Thyroid gland (tissue), 4 donors: Measurements from ENCODE around the gene UVSSA. TPM values are rescaled to one million over a fixed set of nuclear protein-coding genes. Genes with fewer than 3 reads are reported as not detected.
A peak's percentile ranks its signal among the peaks of the same experiment; 100 is the strongest.

Experiments
- DNase-seq, 2 donors: peaks; one replicate each; pipeline ENCODE4 v3.0.0-alpha.2; 2019
- H3K27ac ChIP-seq, 3 donors: fragments of 200-600 bp; sonication (generic); 1 replicate in 2 of 3; 2 replicates in 1 of 3; pipeline ENCODE4 v1.5.1; 2016 to 2019; ENCODE audit warnings: mild to moderate bottlenecking in 1 of 3, moderate library complexity in 1 of 3
- H3K27me3 ChIP-seq: fragments of 200-600 bp; sonication (generic); one replicate; pipeline ENCODE4 v1.5.1; 2019
- H3K36me3 ChIP-seq, 2 donors: fragments of 200-600 bp; sonication (generic); one replicate each; pipeline ENCODE4 v1.5.1; 2016 to 2019
- H3K4me1 ChIP-seq, 2 donors: fragments of 200-600 bp; sonication (generic); one replicate each; pipeline ENCODE4 v1.5.1; 2017 to 2019
- H3K4me3 ChIP-seq, 3 donors: fragments of 200-600 bp; sonication (generic); replicated peaks in 1 of 3; 1 replicate in 2 of 3; 2 replicates in 1 of 3; pipeline ENCODE4 v1.5.1; 2016; ENCODE audit warnings: mild to moderate bottlenecking in 1 of 3
- H3K9me3 ChIP-seq: fragments of 200-600 bp; sonication (generic); one replicate; pipeline ENCODE4 v1.5.1; 2017
- CTCF ChIP-seq, 6 experiments: fragments of 200-600 bp in 3 of 6; fragments of 450-650 bp in 3 of 6; sonication (generic) in 3 of 6; IDR thresholded peaks; one replicate each; pipeline ENCODE4 v1.5.1; 2016 to 2019; ENCODE audit warnings: antibody characterized with exemption in 6 of 6, mild to moderate bottlenecking in 2 of 6, inconsistent platforms in 1 of 6, moderate library complexity in 1 of 6
- POLR2A ChIP-seq, 2 donors: fragments of 450-650 bp; IDR thresholded peaks; one replicate each; pipeline ENCODE4 v1.6.1; 2017; ENCODE audit warnings: antibody characterized with exemption in 2 of 2, mild to moderate bottlenecking in 2 of 2, moderate library complexity in 1 of 2
- WGBS, 2 donors: methylation state at CpG; one replicate each; pipeline ENCODE4 v1.1.5; 2017; 5-methylcytosine and 5-hydroxymethylcytosine counted together
- intact Hi-C: fragments of 100-400 bp; cut with DNase I; formaldehyde crosslinking; loops from one replicate; pipeline ENCODE4 v1.15.1; 2023
- total RNA-seq, 4 donors: library from RNA; depleted of rRNA; stranded (reverse); fragments of >200 nt; gene quantifications; one replicate each; pipeline ENCODE4 v1.2.3, GENCODE V29; 2016

UVSSA gene
- total RNA-seq, 4 donors from 2014 or later: 16.7 to 38.7 (median 27.7) TPM

- H3K4me3 ChIP-seq: no peak overlapping the region
- TF ChIP-seq POLR2A (IDR thresholded peaks at IDR 0.05) (no peak), CTCF (IDR thresholded peaks at IDR 0.05) (no peak)
- no peaks in the 10 kb centered on the region for H3K4me1 ChIP-seq
- H3K9me3 ChIP-seq: no peaks in the 10 kb centered on the region
- H3K27ac ChIP-seq: no peak overlapping the region
- intact Hi-C loops: no loop called here
- WGBS, 2 donors: 95 to 97% methylated on average over 10 to 11 of the region's 13 CpGs
- no peaks in the 10 kb centered on the region for H3K27me3 ChIP-seq
- no peak for DNase-seq
- H3K36me3 ChIP-seq: peaks cover 0 to 7% of the 10 kb centered on the region in 2 donors
These were observed 49.2 kb downstream of the UVSSA start for GRCh38 chr4:1395941-1396805.

- Histone ChIP-seq H3K27ac (no peak overlapping the region), H3K4me1 (no peaks in the 10 kb centered on the region), H3K27me3 (peaks cover 6% of the 10 kb centered on the region), H3K36me3 (peaks cover 0 to 7% of the 10 kb centered on the region in 2 donors), H3K4me3 (no peak overlapping the region), H3K9me3 (no peaks in the 10 kb centered on the region)
- 98 to 100% methylated on average over 6 to 9 of the region's 11 CpGs for WGBS, 2 donors
- intact Hi-C loops: no loop called here
- TF ChIP-seq POLR2A (IDR thresholded peaks at IDR 0.05): no peak
- no peak for TF ChIP-seq CTCF (IDR thresholded peaks at IDR 0.05)
- no peak for DNase-seq
These were observed 49.9 kb downstream of the UVSSA start for GRCh38 chr4:1396806-1397455.

- 97 to 99% methylated on average over 18 to 22 of the region's 22 CpGs for WGBS, 2 donors
- Histone ChIP-seq H3K27me3 (peaks cover 21% of the 10 kb centered on the region), H3K4me1 (peaks cover 0 to 8% of the 10 kb centered on the region in 2 donors), H3K4me3 (no peak overlapping the region), H3K36me3 (no peaks in the 10 kb centered on the region), H3K9me3 (no peaks in the 10 kb centered on the region), H3K27ac (no peak overlapping the region)
- no peak for TF ChIP-seq POLR2A (IDR thresholded peaks at IDR 0.05)
- TF ChIP-seq CTCF (IDR thresholded peaks at IDR 0.05): no peak
- DNase-seq: peak in 1 of 2 donors; percentile 1
- intact Hi-C loops: no loop called here
These were observed 51.9 kb downstream of the UVSSA start for GRCh38 chr4:1398681-1399507.

GRCh38 chr4:1399508-1400190, 52.6 kb downstream of the UVSSA start:
- Histone ChIP-seq H3K27me3 (peaks cover 29% of the 10 kb centered on the region), H3K27ac (no peak overlapping the region), H3K9me3 (no peaks in the 10 kb centered on the region), H3K4me1 (peaks cover 0 to 10% of the 10 kb centered on the region in 2 donors), H3K4me3 (no peak overlapping the region), H3K36me3 (no peaks in the 10 kb centered on the region)
- 72 to 87% methylated on average over 7 to 10 of the region's 15 CpGs for WGBS, 2 donors
- TF ChIP-seq CTCF (IDR thresholded peaks at IDR 0.05) (no peak), POLR2A (IDR thresholded peaks at IDR 0.05) (no peak)
- DNase-seq: peak in 1 of 2 donors; percentile 0
- intact Hi-C loops: no loop called here
